ENCODE measurements around the gene PIGU. TPM values are rescaled to one million over a fixed set of nuclear protein-coding genes. Genes with fewer than 3 reads are reported as not detected.
A peak's percentile ranks its signal among the peaks of the same experiment; 100 is the strongest.
"Not testable (repeated sequence)": the region's sequence is repeated elsewhere in the genome, so short reads cannot be mapped to it uniquely, and the experiment has no call there.

PIGU gene
- total RNA-seq, 1 donor from 2014 or later = 46.2 TPM

- Mint-ChIP-seq H3K36me3 (peaks cover 14% of the 10 kb centered on the region), H3K9me3 (no peaks in the 10 kb centered on the region), H3K4me3 (peak overlapping the region; percentile 98), H3K27me3 (no peaks in the 10 kb centered on the region), H3K27ac (peak overlapping the region; percentile 96), H3K4me1 (ENCODE audit: unreplicated experiment) (peaks cover 20% of the 10 kb centered on the region)
- DNase-seq (ENCODE audit: extremely low spot score, unreplicated experiment) = no peak
- no peak for TF ChIP-seq CTCF (conservative IDR thresholded peaks at IDR 0.05)
Observed at GRCh38 chr20:34675561-34675960, 1.3 kb downstream of the PIGU start.

- no peak for TF ChIP-seq CTCF (conservative IDR thresholded peaks at IDR 0.05)
- H3K27ac Mint-ChIP-seq = no peak overlapping the region
- peaks cover 20% of the 10 kb centered on the region for H3K4me1 Mint-ChIP-seq (ENCODE audit: unreplicated experiment)
- H3K36me3 Mint-ChIP-seq = peaks cover 24% of the 10 kb centered on the region
- H3K4me3 Mint-ChIP-seq = no peak overlapping the region
- peaks cover 5% of the 10 kb centered on the region for H3K9me3 Mint-ChIP-seq
- H3K27me3 Mint-ChIP-seq = no peaks in the 10 kb centered on the region
- DNase-seq (ENCODE audit: extremely low spot score, unreplicated experiment) = no peak
Observed at GRCh38 chr20:34673412-34673811, 3.5 kb downstream of the PIGU start.

GRCh38 chr20:34669094-34669493 lies 7.8 kb downstream of the PIGU start:
- no peak for DNase-seq (ENCODE audit: extremely low spot score, unreplicated experiment)
- Mint-ChIP-seq H3K27me3 (no peaks in the 10 kb centered on the region), H3K9me3 (peaks cover 5% of the 10 kb centered on the region), H3K27ac (no peak overlapping the region), H3K4me3 (no peak overlapping the region), H3K4me1 (ENCODE audit: unreplicated experiment) (peaks cover under 1% of the 10 kb centered on the region), H3K36me3 (peaks cover 28% of the 10 kb centered on the region)
- no peak for TF ChIP-seq CTCF (conservative IDR thresholded peaks at IDR 0.05)

GRCh38 chr20:34664751-34665150 lies 12.1 kb downstream of the PIGU start:
- not testable (repeated sequence) for H3K4me3 Mint-ChIP-seq; H3K27ac Mint-ChIP-seq; H3K9me3 Mint-ChIP-seq; H3K4me1 Mint-ChIP-seq (ENCODE audit: unreplicated experiment); H3K27me3 Mint-ChIP-seq; DNase-seq (ENCODE audit: extremely low spot score, unreplicated experiment)
- H3K36me3 Mint-ChIP-seq = peaks cover 19% of the 10 kb centered on the region

- no peak overlapping the region for H3K4me3 Mint-ChIP-seq
- DNase-seq (ENCODE audit: extremely low spot score, unreplicated experiment) = no peak
- no peak for TF ChIP-seq CTCF (conservative IDR thresholded peaks at IDR 0.05)
- H3K27me3 Mint-ChIP-seq = no peaks in the 10 kb centered on the region
- no peak overlapping the region for H3K27ac Mint-ChIP-seq
- peaks cover 5% of the 10 kb centered on the region for H3K4me1 Mint-ChIP-seq (ENCODE audit: unreplicated experiment)
- H3K9me3 Mint-ChIP-seq = no peaks in the 10 kb centered on the region
- peaks cover 13% of the 10 kb centered on the region for H3K36me3 Mint-ChIP-seq
Observed at GRCh38 chr20:34663213-34663943, 13.5 kb downstream of the PIGU start.

GRCh38 chr20:34661811-34662210 lies 15.1 kb downstream of the PIGU start:
- not testable (repeated sequence) for H3K4me1 Mint-ChIP-seq (ENCODE audit: unreplicated experiment); H3K9me3 Mint-ChIP-seq; DNase-seq (ENCODE audit: extremely low spot score, unreplicated experiment); H3K4me3 Mint-ChIP-seq; H3K27ac Mint-ChIP-seq; H3K27me3 Mint-ChIP-seq
- H3K36me3 Mint-ChIP-seq = peaks cover 15% of the 10 kb centered on the region

GRCh38 chr20:34658654-34659053 lies 18.2 kb downstream of the PIGU start:
- not testable (repeated sequence) for DNase-seq (ENCODE audit: extremely low spot score, unreplicated experiment); H3K27ac Mint-ChIP-seq; H3K9me3 Mint-ChIP-seq; H3K4me1 Mint-ChIP-seq (ENCODE audit: unreplicated experiment); H3K4me3 Mint-ChIP-seq; H3K27me3 Mint-ChIP-seq
- H3K36me3 Mint-ChIP-seq = peaks cover 19% of the 10 kb centered on the region
